B cell (primary cell): Measurements from ENCODE around the gene LTBP2. TPM values are rescaled to one million over a fixed set of nuclear protein-coding genes. Genes with fewer than 3 reads are reported as not detected.

ENCODE experiments used
- ATAC-seq: fragments of 200-7000 bp; cut with Tn5 transposase; one replicate; pipeline ENCODE4 v1.10.0; 2021; ENCODE audit warnings: low read depth, mild to moderate bottlenecking, moderate number of reproducible peaks, moderate library complexity
- CTCF ChIA-PET: fragments of 350-600 bp; sonication (Branson Sonifier 250); formaldehyde crosslinking; loops from one replicate; lab custom pipeline; 2021; ENCODE audit warnings: antibody characterized with exemption, inconsistent platforms; lab: Charles Lee
- POLR2A ChIA-PET: fragments of 350-600 bp; sonication (Branson Sonifier 250); formaldehyde crosslinking; loops from one replicate; lab custom pipeline; 2021; ENCODE audit warnings: antibody characterized with exemption; lab: Charles Lee
- DNase-seq: peaks from one replicate; pipeline ENCODE4 v3.0.0; 2013
- H2AFZ ChIP-seq: 2 replicates; pipeline ENCODE4 v1.6.1; 2012; ENCODE audit warnings: mild to moderate bottlenecking, low read depth, low read length; ENCODE audit not compliant: insufficient read depth, poor library complexity, severe bottlenecking
- H3K27ac ChIP-seq, 2 donors: 1 replicate in 1 of 2; 2 replicates in 1 of 2; pipeline ENCODE4 v1.5.1; 2012 to 2013; ENCODE audit warnings: low read length in 2 of 2, mild to moderate bottlenecking in 2 of 2, moderate library complexity in 1 of 2
- H3K27me3 ChIP-seq, 4 experiments: fragments of 200-600 bp in 1 of 4; sonication (generic) in 1 of 4; replicated peaks in 1 of 4; 1 replicate in 2 of 4; 2 replicates in 2 of 4; pipeline versions ENCODE4 v1.6.1 to v1.7.0; 2013 to 2016; ENCODE audit warnings: low read length in 3 of 4, mild to moderate bottlenecking in 2 of 4, mixed read lengths in 1 of 4, moderate library complexity in 1 of 4; ENCODE audit not compliant: insufficient read depth in 4 of 4, control insufficient read depth in 3 of 4; ENCODE audit errors: control extremely low read depth in 1 of 4
- H3K36me3 ChIP-seq, 2 experiments: replicated peaks in 1 of 2; 1 replicate in 1 of 2; 2 replicates in 1 of 2; pipeline versions ENCODE4 v1.6.1 to v1.7.1; 2013; ENCODE audit warnings: low read length in 1 of 2; ENCODE audit not compliant: insufficient read depth in 2 of 2, control insufficient read depth in 1 of 2; ENCODE audit errors: control extremely low read depth in 1 of 2, extremely low read depth in 1 of 2
- H3K4me1 ChIP-seq, 2 donors: fragments of 200-600 bp in 1 of 2; sonication (generic) in 1 of 2; 1 replicate in 1 of 2; 2 replicates in 1 of 2; pipeline versions ENCODE4 v1.5.1 to v1.6.1; 2013 to 2017; ENCODE audit warnings: low read length in 2 of 2; ENCODE audit not compliant: control insufficient read depth in 2 of 2, insufficient read depth in 2 of 2
- H3K4me2 ChIP-seq: replicated peaks from 2 replicates; pipeline ENCODE3; 2012; ENCODE audit warnings: mild to moderate bottlenecking, low read depth, low read length; ENCODE audit not compliant: poor library complexity, severe bottlenecking
- H3K4me3 ChIP-seq, 5 experiments: fragments of 200-600 bp in 1 of 5; sonication (generic) in 1 of 5; 1 replicate in 3 of 5; 2 replicates in 2 of 5; pipeline versions ENCODE4 v1.5.1 to v1.7.0; 2011 to 2016; ENCODE audit warnings: low read length in 4 of 5, mild to moderate bottlenecking in 4 of 5, low read depth in 2 of 5, control low read depth in 1 of 5, moderate library complexity in 1 of 5; ENCODE audit not compliant: insufficient read depth in 1 of 5; ENCODE audit errors: control extremely low read depth in 1 of 5, extremely low read depth in 1 of 5
- H3K79me2 ChIP-seq: fragments of 200-600 bp; sonication (generic); one replicate; pipeline ENCODE4 v1.6.0; 2016; ENCODE audit warnings: low read length; ENCODE audit not compliant: control insufficient read depth, insufficient read depth
- H3K9ac ChIP-seq: fragments of 200-600 bp; sonication (generic); 2 replicates; pipeline ENCODE4 v1.6.1; 2017; ENCODE audit warnings: mild to moderate bottlenecking, low read length, moderate library complexity
- H3K9me3 ChIP-seq, 3 donors: one replicate each; pipeline versions ENCODE4 v1.6.1 to v1.7.1; 2013; ENCODE audit warnings: low read length in 2 of 3; ENCODE audit not compliant: control insufficient read depth in 2 of 3, insufficient read depth in 1 of 3; ENCODE audit errors: control extremely low read depth in 1 of 3
- H4K20me1 ChIP-seq: 2 replicates; pipeline ENCODE4 v1.6.0; 2012; ENCODE audit warnings: mild to moderate bottlenecking, low read length; ENCODE audit not compliant: insufficient read depth, control insufficient read depth, poor library complexity, severe bottlenecking
- H3K27ac Mint-ChIP-seq: one replicate; pipeline ENCODE4 v1.8.0; 2021; ENCODE audit warnings: mixed read lengths
- H3K27me3 Mint-ChIP-seq: one replicate; pipeline ENCODE4 v1.8.0; 2021; ENCODE audit warnings: mixed read lengths
- H3K4me1 Mint-ChIP-seq: one replicate; pipeline ENCODE4 v1.8.0; 2021; ENCODE audit warnings: mixed read lengths
- H3K4me3 Mint-ChIP-seq: one replicate; pipeline ENCODE4 v1.8.0; 2021; ENCODE audit warnings: mixed read lengths
- H3K9me3 Mint-ChIP-seq: one replicate; pipeline ENCODE4 v1.8.0; 2022; ENCODE audit warnings: mixed read lengths; ENCODE audit not compliant: insufficient read depth
- EZH2 ChIP-seq: IDR thresholded peaks from 2 replicates; pipeline ENCODE4 v1.6.1; 2012; ENCODE audit warnings: borderline replicate concordance, low read depth, mild to moderate bottlenecking, moderate library complexity, low read length; ENCODE audit not compliant: insufficient read depth, poor library complexity, severe bottlenecking
- WGBS: methylation state at CpG from one replicate; pipeline ENCODE4 v1.1.5; 2013; ENCODE audit warnings: missing lambda C conversion rate; ENCODE audit not compliant: insufficient coverage; 5-methylcytosine and 5-hydroxymethylcytosine counted together
- intact Hi-C: fragments of 100-400 bp; cut with micrococcal nuclease; formaldehyde crosslinking; loops from one replicate; pipeline ENCODE4 v1.10.0; 2022
- polyA plus RNA-seq: library from polyadenylated mRNA; depleted of rRNA; stranded (reverse); fragments of >200 nt; gene quantifications from 2 replicates; pipeline ENCODE4 v1.2.3, GENCODE V29; 2012
- total RNA-seq, 2 donors: library from RNA; stranded (reverse); fragments of 120-200 nt in 1 of 2; gene quantifications; 1 replicate in 1 of 2; 2 replicates in 1 of 2; pipeline versions ENCODE4 v1.2.3 to v1.2.4, GENCODE V29; 2013 to 2022
- TF ChIP-seq, protein P1 (sequence below): fragments of 200-600 bp; IDR thresholded peaks from one replicate; pipeline ENCODE4 v1.8.0; 2022; ENCODE audit warnings: antibody characterized with exemption, mild to moderate bottlenecking

LTBP2 gene
- total and polyA plus RNA-seq, 2 donors (not counting 1 experiment from before 2014, with no cell fraction given): 0.12 to 0.22 TPM

DNA sequence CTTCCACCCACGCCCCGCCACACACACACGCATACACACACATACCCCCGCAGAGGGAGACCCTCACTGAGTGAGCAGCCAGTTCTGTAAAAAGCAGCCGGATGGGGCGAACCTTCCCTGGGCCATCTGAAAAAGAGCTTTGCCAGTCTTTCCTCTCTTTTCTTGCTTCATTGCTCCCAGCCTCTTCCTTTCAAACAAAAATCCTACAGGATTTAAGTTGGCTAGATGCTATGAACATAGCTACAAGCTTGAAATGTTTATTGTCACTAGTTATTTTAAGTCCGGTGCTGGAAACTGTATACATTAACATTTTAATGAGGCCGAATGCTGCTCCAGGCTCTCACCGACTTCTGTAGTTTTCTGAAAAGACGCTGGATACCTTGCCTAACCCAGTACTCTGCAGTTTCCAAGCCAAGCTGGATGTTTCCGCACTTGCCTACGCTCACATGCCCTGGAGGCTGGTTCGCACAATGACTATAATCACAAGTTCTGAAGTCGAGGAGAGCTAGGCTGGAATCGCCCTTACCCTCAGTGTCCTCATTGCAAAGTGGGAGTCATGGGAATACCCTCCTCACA is 39.2 kb downstream of the LTBP2 start:
- Histone ChIP-seq H2AFZ (no peak overlapping the region), H3K9ac (no peak overlapping the region), H3K27ac (no peak overlapping the region), H3K27me3 (peaks cover 0 to 7% (median 2%) of the 10 kb centered on the region in 4 experiments), H3K4me2 (no peak overlapping the region), H3K4me3 (no peak overlapping the region), H4K20me1 (no peaks in the 10 kb centered on the region), H3K4me1 (peaks cover 4 to 5% of the 10 kb centered on the region in 2 donors), H3K36me3 (no peaks in the 10 kb centered on the region), H3K79me2 (no peaks in the 10 kb centered on the region), H3K9me3 (no peaks in the 10 kb centered on the region)
- TF ChIP-seq EZH2: no peak
- TF ChIP-seq, protein P1, sequence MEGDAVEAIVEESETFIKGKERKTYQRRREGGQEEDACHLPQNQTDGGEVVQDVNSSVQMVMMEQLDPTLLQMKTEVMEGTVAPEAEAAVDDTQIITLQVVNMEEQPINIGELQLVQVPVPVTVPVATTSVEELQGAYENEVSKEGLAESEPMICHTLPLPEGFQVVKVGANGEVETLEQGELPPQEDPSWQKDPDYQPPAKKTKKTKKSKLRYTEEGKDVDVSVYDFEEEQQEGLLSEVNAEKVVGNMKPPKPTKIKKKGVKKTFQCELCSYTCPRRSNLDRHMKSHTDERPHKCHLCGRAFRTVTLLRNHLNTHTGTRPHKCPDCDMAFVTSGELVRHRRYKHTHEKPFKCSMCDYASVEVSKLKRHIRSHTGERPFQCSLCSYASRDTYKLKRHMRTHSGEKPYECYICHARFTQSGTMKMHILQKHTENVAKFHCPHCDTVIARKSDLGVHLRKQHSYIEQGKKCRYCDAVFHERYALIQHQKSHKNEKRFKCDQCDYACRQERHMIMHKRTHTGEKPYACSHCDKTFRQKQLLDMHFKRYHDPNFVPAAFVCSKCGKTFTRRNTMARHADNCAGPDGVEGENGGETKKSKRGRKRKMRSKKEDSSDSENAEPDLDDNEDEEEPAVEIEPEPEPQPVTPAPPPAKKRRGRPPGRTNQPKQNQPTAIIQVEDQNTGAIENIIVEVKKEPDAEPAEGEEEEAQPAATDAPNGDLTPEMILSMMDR: no peak
- ChIA-PET CTCF (interaction anchor here (2.4 kb wide), 1 partner anchor 36 kb away, joined by 7 read pairs; no protein-coding TSS in a partner anchor), POLR2A (interaction anchor here (0.7 kb wide), 1 partner anchor 16 kb away, joined by 3 read pairs; no protein-coding TSS in a partner anchor)
- Mint-ChIP-seq H3K27me3 (peaks cover 22% of the 10 kb centered on the region), H3K9me3 (no peaks in the 10 kb centered on the region), H3K27ac (no peak overlapping the region), H3K4me1 (peaks cover 4% of the 10 kb centered on the region), H3K4me3 (no peak overlapping the region)
- DNase-seq: no peak
- no peak for ATAC-seq
- WGBS: 88% methylated on average over 11 of the region's 15 CpGs
- intact Hi-C loops: no loop called here
